KMS-11 (cell line): ENCODE measurements around the gene VAC14.

Experiments used
- H2AFZ ChIP-seq: fragments of 200-600 bp; sonication (generic); 2 replicates; pipeline ENCODE4 v1.6.1; 2016; ENCODE audit warnings: antibody characterized with exemption, mixed run types, low read depth
- H3K27ac ChIP-seq: fragments of 200-600 bp; sonication (generic); 2 replicates; pipeline ENCODE4 v1.6.1; 2016; ENCODE audit warnings: mild to moderate bottlenecking, mixed run types
- H3K27me3 ChIP-seq: fragments of 200-600 bp; sonication (generic); 2 replicates; pipeline ENCODE4 v1.6.1; 2017; ENCODE audit warnings: mild to moderate bottlenecking, low read depth, mixed run types, moderate library complexity; ENCODE audit not compliant: insufficient read depth
- H3K36me3 ChIP-seq: fragments of 200-600 bp; sonication (generic); 2 replicates; pipeline ENCODE4 v1.6.1; 2017; ENCODE audit warnings: mild to moderate bottlenecking, mixed run types; ENCODE audit not compliant: insufficient read depth
- H3K4me1 ChIP-seq: fragments of 200-600 bp; sonication (generic); 2 replicates; pipeline ENCODE4 v1.6.1; 2016; ENCODE audit warnings: mild to moderate bottlenecking, low read depth, mixed run types; ENCODE audit not compliant: poor library complexity, severe bottlenecking
- H3K4me2 ChIP-seq: fragments of 200-600 bp; sonication (generic); 2 replicates; pipeline ENCODE4 v1.7.0; 2016; ENCODE audit warnings: mild to moderate bottlenecking, mixed run types
- H3K4me3 ChIP-seq: fragments of 200-600 bp; sonication (generic); IDR thresholded peaks from 2 replicates; pipeline ENCODE4 v1.6.1; 2017; ENCODE audit warnings: low read depth, low read length, mixed read lengths; ENCODE audit not compliant: insufficient read depth
- H3K79me2 ChIP-seq: fragments of 200-600 bp; sonication (generic); 2 replicates; pipeline ENCODE4 v1.6.1; 2016; ENCODE audit warnings: low read depth, mixed run types; ENCODE audit not compliant: insufficient read depth
- H3K9ac ChIP-seq: fragments of 200-600 bp; sonication (generic); 2 replicates; pipeline ENCODE4 v1.6.1; 2016; ENCODE audit warnings: mild to moderate bottlenecking, mixed run types
- H4K20me1 ChIP-seq: fragments of 200-600 bp; sonication (generic); 2 replicates; pipeline ENCODE4 v1.6.1; 2016; ENCODE audit warnings: mild to moderate bottlenecking, mixed run types; ENCODE audit not compliant: insufficient read depth
- TF ChIP-seq, protein P1 (sequence below): fragments of 200-600 bp; sonication (generic); conservative IDR thresholded peaks from 2 replicates; pipeline ENCODE4 v1.6.1; 2017; ENCODE audit warnings: low read depth, mild to moderate bottlenecking, antibody characterized with exemption, low read length, moderate library complexity, mixed read lengths

VAC14 gene

DNA sequence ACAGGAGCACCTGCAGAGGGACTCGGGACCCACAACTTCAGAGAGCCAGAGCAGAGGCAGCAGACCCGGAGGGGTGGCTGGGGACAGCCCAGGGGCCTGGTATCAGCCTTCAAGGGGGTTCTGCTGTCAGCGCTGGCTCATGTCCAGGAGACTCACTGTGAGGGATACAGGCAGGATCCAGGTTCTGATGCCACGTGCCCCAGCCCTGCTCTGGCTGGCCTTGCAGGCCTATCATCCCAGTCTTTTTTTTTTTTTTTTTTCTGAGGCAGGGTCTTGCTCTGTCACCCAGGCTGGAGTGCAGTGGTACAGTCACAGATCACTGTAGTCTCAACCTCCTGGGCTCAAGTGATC is 106.1 kb downstream of the VAC14 start:
- TF ChIP-seq, protein P1, sequence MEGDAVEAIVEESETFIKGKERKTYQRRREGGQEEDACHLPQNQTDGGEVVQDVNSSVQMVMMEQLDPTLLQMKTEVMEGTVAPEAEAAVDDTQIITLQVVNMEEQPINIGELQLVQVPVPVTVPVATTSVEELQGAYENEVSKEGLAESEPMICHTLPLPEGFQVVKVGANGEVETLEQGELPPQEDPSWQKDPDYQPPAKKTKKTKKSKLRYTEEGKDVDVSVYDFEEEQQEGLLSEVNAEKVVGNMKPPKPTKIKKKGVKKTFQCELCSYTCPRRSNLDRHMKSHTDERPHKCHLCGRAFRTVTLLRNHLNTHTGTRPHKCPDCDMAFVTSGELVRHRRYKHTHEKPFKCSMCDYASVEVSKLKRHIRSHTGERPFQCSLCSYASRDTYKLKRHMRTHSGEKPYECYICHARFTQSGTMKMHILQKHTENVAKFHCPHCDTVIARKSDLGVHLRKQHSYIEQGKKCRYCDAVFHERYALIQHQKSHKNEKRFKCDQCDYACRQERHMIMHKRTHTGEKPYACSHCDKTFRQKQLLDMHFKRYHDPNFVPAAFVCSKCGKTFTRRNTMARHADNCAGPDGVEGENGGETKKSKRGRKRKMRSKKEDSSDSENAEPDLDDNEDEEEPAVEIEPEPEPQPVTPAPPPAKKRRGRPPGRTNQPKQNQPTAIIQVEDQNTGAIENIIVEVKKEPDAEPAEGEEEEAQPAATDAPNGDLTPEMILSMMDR, result no peak
- H4K20me1 ChIP-seq, result no peaks in the 10 kb centered on the region
- no peak overlapping the region for H3K27ac ChIP-seq
- peaks cover 9% of the 10 kb centered on the region for H3K4me1 ChIP-seq
- H3K27me3 ChIP-seq, result no peaks in the 10 kb centered on the region
- H3K36me3 ChIP-seq, result no peaks in the 10 kb centered on the region
- H3K9ac ChIP-seq, result no peak overlapping the region
- H3K4me2 ChIP-seq, result no peak overlapping the region
- no peak overlapping the region for H2AFZ ChIP-seq
- H3K4me3 ChIP-seq, result no peak overlapping the region
- no peaks in the 10 kb centered on the region for H3K79me2 ChIP-seq

DNA sequence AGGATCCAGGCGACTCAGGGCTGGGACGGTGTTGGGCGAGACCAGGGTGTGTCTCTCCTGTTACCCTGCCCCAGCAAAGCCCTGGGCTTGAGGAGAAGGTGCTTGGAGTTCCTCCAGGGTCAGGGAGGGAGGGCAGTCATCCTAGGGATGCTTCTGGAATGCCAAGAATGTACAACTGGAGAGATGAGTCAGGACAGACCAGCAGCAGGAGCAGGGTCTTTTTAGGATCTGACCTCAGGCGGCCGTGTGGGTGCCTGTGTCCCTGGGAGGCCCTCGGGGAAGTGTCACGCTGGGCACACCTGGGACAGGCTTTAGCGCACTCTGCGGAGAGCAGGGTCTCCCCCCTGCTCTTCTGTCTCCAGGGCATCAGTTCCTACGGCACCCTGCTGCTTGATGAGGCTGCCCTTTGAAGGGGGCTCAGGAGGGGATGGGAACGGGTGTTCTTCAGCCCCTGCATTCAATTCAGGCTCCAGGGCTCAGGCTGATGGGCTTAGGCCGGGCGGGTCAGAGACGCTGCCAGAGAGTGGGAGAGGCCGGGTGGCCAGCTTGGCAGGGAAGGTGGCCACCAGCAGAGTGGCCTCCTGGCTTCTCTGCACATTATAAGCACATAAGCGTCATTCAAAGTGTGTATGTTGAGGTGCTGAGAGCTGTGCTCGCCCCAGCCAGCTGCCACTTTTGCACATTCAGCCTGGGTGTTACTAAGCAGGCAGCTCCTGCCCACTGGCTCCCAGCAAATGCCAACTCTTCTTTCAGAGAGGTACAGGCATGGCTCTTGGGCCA is 106.7 kb downstream of the VAC14 start:
- Histone ChIP-seq H3K36me3 (no peaks in the 10 kb centered on the region), H3K79me2 (no peaks in the 10 kb centered on the region), H3K9ac (no peak overlapping the region), H3K4me3 (no peak overlapping the region), H3K4me2 (no peak overlapping the region), H2AFZ (no peak overlapping the region), H3K27ac (no peak overlapping the region), H3K4me1 (peaks cover 9% of the 10 kb centered on the region), H3K27me3 (no peaks in the 10 kb centered on the region), H4K20me1 (no peaks in the 10 kb centered on the region)
- TF ChIP-seq, protein P1, result no peak

DNA sequence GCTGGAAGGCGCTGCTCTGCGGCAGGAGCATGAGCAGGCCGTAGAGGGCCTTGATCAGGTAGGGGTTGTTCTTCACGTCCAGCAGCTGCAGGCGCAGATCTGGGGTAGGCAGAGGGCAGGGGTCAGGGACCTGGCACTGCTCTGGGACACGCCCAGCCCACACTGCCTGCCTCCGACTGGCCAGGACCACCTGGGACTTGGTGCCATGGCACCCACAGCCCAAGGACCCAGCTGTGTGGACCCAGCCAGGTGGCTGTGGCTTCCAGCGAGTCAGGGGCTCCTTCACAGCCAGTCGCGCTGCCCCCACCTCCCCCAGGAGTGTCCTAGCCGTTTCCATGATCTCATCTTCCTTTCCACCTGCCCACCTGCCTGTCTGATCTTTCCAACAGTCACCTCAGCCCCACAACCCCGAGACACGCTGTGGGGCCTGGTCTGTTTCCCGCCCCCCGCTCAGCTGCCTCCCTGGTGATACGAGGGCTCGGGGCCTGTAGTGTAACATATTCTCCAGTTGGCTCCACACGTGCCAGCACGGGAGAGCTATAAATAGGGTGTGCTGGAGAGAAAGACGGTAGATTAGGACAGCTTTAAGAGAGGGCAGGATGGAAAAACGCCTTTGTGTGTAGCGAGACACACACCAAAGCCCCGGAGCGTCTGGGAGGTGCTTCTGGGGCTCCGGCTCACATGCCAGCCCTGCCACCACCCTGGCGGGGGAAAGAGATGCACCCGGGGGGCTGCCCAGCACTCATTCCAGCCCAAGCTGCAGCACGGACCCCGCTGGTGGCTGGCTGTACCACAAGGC is 107.9 kb downstream of the VAC14 start:
- no peaks in the 10 kb centered on the region for H3K36me3 ChIP-seq
- no peaks in the 10 kb centered on the region for H3K79me2 ChIP-seq
- H3K27me3 ChIP-seq, result no peaks in the 10 kb centered on the region
- H4K20me1 ChIP-seq, result no peaks in the 10 kb centered on the region
- no peak overlapping the region for H3K4me3 ChIP-seq
- H3K4me1 ChIP-seq, result peaks cover 9% of the 10 kb centered on the region
- no peak overlapping the region for H2AFZ ChIP-seq
- H3K27ac ChIP-seq, result no peak overlapping the region
- H3K9ac ChIP-seq, result no peak overlapping the region
- TF ChIP-seq, protein P1, result no peak
- H3K4me2 ChIP-seq, result no peak overlapping the region

DNA sequence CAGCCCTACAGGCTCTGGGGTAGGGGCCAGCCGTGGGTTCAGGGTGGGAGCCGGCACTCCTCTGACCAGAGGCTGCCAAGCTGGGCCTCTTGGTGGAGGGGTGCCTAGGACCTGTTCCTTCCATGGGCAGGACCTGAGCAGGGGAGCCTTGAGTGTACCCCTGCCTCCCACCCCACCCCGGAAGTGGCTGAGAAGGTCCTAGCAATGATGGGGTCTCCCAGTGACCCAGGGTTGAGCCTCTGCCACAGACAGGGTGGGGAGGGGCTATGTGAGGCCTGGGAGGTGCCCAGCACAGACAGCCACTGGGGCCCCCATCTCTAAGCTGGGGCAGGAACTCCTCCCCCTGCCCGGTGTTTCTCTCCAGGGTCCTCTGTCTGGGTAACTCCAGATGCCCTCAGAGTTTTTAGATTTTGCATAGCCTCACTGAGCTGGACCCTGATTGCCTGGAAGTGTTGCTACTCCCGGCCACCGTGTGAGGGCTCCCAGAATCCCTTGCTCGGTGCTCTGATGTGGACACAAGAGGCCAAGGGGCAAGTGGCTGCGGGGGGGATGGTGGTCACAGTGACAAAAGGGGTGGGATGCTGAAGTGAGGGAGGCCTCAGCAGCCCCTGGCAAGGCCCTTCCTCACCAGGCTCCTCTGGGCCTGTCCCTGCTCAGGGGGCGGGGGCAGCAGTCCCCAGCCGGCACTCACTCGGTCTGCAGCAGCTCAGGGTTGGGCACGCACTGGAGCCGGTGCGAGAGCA is 108.7 kb downstream of the VAC14 start:
- no peak overlapping the region for H3K27ac ChIP-seq
- H3K4me1 ChIP-seq, result peaks cover 9% of the 10 kb centered on the region
- no peak overlapping the region for H3K4me2 ChIP-seq
- H3K9ac ChIP-seq, result no peak overlapping the region
- H3K27me3 ChIP-seq, result no peaks in the 10 kb centered on the region
- no peaks in the 10 kb centered on the region for H3K79me2 ChIP-seq
- no peak overlapping the region for H2AFZ ChIP-seq
- H4K20me1 ChIP-seq, result no peaks in the 10 kb centered on the region
- H3K36me3 ChIP-seq, result no peaks in the 10 kb centered on the region
- TF ChIP-seq, protein P1, result no peak
- H3K4me3 ChIP-seq, result no peak overlapping the region
